GM19324 (cell line): ENCODE results near the gene ZIM2.

Experiments
- ATAC-seq: cut with Tn5 transposase; IDR thresholded peaks from one replicate; pipeline ENCODE4 v1.9.1; 2021; ENCODE audit warnings: mild to moderate bottlenecking, moderate library complexity; ENCODE audit not compliant: unreplicated experiment, low FRiP score

The ZIM2 gene

DNA sequence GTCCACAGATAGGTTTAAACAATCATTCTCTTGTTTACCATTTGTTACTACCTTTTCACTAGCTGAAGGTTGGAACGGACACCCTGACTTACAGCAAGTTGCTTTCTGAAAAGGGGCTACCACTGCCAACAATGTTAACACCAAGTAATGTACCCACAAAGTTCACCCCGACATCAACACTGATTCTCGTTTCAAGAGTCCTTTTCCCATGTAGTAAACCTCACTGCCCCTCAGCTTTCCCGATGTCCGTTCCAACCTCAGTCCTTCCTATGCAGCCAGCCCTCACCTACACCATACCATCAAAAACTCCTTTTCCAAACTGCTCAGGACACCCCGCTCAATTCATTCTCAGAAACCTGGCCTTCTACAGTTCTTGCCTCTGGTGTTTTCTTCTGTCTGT is 29.0 kb downstream of the ZIM2 start:
- ATAC-seq, result no peak

DNA sequence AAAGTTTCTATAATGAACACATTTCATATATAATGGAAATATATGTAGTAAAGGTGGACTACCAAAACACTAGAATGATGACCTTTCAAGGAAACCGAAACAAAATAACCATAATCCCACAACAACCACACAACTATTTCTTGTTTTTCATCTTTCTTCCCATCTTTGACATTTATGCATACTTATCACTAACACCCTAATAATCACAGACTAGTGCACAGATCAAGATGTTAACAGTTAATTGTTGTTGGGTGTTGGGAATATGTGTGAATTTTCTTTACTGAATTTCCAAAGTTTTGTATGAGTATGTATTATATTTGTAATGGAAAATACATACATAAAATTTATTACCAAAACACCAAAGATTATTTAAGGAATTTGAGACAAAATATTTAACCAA is 30.3 kb downstream of the ZIM2 start:
- no peak for ATAC-seq

DNA sequence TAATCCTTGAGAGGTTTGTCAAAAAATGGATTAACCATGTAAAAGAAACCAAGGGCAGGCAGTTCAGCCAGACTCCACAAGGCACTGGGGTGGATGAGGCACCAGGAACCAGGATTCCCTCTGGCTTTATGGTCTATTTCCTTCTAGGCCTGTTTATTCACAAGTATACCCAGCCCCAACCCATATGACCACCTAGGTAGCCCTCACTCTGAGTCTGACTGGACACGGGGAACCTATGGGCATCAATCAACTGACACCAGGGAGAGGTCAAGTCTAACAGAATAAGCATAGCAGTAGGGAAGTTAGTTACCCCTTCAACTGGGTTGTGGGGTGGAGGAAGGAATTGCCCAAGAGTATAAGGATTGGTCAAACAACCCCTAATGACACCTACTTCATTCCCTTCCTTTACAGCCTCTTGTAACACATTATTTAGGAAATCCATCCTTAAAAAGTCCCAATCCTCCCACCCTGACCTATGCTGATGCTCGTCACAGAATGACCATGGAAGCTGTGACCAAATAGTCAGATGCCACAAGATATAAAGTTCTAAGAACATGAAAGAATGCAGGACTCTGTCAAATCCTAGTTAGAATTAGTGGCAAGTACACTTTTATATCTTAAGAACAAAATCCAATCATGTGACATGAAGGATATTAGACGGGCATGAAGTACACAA is 31.7 kb downstream of the ZIM2 start:
- no peak for ATAC-seq

DNA sequence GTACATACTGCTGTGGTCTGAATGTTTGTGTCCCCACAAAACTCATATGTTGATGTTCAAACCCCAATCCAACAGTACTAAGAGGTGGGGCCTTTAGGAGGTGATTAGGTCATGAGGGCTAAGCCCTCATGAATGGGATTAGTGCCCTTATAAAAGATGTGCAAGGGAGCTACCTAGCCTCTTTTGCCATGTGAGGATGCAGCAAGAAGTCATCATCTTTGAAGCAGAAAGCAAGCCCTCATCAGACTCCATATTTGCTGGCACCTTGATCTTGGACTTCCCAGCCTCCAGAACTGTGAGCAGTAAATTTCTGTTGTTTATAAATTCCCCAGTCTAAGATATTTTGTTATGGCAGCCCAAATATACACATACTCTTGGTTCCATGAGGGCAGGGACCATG is 33.9 kb downstream of the ZIM2 start:
- ATAC-seq, result no peak

DNA sequence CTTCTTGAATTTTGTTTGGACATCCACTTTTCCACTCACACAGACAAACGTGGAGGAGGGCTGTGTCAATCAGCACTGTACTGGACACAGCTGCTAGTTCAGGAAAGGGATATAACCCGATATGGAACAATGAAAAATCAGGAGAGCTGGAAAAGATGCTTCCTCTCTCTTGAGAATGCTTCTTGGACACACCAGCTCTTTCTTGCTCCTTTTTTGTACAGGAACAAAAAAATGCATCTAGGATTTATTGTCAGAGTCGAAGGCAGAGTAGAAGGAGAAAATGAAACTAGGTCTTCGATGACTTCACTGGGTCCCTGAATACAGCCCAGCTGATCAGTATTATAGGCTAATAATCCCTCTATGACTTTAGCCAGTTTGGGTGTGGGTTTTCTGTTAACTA is 62.2 kb downstream of the ZIM2 start:
- ATAC-seq, result no peak

DNA sequence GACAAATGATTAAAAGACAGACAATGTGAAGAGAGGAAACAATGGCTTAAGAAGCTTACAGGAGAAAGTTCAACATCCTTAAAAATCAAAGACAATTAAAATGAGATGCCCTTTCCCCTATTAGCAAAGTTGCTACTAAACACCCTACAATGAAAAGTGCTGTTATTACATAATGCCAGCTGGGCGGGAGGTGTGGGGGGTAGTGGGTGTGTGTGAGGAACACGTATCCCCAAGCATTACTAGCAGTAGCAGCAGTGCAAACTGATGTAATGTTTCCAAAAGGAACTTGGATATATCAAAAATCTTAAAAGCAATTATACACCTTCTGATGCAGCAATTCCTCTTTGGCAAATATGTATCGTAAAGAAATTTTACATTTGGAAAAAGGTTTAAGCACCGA is 70.9 kb downstream of the ZIM2 start:
- no peak for ATAC-seq

DNA sequence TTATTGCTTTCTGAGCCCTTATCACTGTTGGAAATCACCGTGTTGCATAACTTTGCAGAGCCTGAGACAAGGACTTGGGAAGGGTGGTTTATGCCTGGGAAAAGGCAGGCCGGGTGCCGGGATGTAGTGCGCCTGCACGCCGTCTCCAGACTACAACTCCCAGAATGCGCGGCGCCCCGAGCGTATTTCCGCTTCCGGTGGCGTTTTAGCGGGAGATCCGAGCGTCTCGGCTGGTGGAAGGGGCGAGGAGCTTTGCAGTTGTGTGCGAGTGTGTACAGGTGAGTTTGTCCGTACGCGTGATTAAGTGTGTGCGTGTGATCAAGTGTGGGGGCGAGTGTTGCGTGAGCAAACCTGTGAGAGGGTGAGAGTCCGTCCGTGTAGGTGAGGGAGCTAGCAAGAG is 75.4 kb downstream of the ZIM2 start:
- ATAC-seq, result no peak

DNA sequence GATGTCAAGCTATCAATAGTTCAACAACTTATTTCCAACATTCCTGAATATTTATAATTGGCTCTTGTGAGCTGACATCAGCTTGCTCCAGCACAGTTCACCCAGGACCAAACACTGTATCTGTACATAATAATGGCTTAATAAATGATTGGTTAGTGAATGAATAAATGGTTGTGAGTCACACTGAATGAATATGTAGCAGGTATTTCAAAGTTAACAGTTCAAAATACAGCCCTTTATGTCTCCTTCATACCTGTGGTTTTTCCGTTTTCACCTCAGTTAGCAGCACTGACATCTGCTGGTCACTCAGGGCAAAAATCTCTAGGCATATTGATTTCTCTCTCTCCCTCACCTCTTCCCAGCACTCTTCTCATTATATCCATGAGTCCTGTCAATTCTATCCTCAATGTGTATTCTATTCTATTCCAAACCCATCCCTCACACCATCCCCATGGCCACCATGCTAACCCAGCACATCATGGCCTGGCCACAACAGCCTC is 76.3 kb downstream of the ZIM2 start:
- no peak for ATAC-seq

DNA sequence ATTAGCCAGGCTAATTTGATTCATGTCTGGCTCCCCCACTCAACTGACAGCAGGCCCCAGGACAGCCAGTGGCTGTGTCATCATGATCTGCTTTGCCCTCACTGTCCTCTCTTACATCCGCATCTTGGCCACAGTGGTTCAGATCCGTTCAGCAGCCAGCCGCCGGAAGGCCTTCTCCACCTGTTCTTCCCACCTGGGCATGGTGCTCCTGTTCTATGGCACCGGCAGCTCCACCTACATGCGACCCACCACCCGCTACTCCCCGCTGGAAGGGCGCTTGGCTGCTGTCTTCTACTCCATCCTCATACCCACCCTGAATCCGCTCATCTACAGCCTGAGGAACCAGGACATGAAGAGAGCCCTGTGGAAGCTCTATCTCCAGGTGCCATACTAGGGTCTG is 79.7 kb downstream of the ZIM2 start:
- no peak for ATAC-seq

DNA sequence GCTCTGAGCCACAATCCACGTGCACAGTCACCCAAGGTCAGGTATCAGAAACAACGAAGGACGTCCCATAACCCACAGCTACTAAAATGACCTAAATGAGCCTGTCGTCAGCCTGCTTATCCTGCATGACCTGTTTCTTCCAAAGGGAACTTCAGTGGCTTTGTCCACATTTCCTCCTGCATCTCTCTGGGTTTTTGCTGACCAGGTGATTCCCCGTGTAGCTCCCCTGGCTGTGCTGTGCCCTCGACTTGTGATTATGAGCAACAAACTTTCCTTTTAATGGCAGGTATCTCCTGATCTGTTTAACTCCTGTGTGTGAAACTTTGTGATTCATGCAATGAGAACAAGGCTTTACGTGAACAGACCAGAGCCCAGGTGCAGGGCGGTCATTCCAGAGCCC is 81.0 kb downstream of the ZIM2 start:
- ATAC-seq, result no peak

DNA sequence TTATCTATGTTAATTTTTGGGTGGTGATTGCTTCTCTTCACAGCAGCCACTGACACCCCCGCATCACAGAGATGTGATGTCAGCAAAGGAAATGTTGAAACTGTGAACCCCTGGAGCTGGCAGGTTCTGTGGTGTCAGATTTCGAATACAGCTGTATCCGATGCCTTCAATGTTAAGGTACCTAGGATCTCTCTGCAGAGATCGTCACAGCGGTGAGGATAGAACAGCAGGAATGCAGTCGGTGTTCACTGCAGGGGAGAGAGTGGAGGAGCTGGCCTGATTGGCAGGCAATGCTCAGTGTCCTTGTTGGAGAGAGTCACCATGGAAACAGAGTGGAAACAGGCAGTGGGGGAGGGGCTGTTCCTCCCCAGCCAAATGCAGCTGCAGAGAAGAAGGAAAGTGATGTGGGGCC is 89.4 kb downstream of the ZIM2 start:
- no peak for ATAC-seq

DNA sequence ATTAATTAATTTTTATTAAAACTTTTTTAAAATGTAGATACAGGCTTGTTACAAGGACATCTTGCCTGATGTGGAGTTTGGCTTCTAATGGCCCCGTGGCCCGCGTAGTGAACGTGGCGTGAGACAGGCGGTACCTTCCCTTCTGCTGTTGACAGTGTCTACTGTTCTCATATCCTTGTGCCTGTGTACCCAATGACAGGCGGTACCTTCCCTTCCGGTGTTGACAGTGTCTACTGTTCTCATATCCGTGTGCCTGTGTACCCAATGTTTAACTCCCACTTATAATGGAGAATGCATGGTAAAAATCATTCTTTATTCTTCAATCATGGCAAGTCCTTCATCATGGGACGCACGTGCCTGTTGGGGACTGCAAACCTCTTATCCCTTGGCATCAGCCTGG is 89.9 kb downstream of the ZIM2 start:
- no peak for ATAC-seq

DNA sequence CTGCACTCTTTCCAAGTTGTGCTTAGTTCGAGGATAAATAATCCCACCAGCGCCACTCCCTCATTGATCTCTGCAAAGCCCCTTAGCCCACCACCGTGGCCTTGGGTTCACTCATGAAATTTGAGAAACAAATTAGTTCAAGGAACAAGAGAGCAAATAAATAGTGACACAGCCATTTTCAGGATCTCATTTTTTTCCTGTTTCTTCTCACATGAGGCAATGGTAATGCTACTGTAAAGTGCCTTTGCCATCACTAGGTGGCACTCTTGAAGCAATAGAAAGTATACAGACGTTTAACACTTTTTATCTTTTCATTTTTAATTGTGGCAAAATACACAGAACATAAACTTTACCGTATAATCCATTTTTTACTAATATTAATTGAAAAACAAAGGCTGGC is 92.1 kb downstream of the ZIM2 start:
- no peak for ATAC-seq

DNA sequence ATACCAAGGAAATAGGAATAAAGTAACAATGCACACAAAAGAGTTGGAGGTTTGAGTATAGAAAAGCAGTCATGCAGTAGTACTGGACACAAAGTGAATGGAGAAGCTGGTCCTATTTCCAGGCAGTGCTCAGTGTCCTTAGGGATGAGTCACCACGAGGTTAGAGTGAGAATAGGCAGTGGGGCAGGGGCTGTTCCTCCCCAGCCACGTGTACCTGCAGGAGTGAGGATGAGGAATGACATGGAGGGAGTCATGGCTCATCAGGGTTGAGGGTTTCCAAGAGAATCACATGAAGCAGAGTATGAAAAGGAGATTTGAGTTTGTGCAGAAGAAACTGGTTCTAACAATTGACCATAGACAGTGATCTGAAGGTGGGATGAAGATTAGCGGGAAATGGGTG is 94.2 kb downstream of the ZIM2 start:
- no peak for ATAC-seq

DNA sequence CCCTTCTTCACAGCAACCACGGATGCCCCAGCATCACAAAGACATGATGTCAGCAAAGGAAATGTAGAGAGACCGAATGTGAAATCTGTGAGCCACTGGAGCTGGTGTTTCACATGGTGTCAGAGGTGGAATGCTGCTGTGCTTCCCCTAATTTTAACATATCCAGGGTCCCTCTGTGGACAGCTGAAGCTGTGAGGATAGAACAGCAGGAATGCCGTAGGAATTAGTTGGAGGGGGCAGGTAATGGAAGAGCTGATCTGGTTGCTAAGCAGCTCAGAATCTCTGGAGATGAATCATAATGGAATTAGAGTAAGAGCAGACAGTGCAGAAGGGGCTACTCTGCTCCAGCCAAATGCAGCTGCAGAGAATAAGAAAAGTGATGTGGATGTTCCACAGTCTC is 100.0 kb downstream of the ZIM2 start:
- ATAC-seq, result no peak

DNA sequence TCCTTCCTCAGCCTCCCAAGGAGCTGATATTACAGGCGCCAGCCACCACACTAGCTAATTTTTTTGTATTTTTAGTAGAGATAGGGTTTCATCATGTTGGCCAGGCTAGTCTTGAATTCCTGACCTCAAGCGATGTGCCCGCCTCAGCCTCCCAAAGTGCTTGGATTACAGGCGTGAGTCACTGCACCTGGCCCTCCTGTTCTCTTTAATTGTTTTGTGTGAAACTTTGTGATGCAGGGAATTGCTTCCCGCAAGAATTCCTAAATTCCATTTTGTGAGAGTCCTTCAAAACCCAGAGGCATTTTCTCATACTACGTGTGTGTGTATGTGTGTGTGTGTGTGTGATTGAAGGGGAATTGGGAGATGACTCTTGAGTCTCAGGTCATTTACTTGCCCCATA is 104.0 kb downstream of the ZIM2 start:
- ATAC-seq, result no peak

DNA sequence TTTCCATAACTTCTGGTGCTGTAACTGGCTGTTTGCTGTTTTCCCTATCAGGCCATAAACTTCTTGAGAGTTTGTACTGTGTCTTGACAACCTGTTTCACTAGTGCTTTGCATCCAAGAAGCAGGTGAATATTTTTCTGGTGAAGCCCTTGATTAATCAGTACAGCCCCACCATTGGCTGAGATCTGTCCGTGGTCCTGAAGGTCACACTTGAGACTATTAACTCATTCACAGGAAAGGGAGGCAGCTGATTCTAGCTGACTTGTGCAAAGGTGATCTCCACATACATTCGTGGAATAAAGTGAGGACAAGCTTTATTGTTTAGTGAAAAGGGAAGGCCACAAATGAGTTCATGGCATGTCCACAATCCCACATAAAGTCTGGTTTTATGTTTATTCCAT is 107.5 kb downstream of the ZIM2 start:
- no peak for ATAC-seq

DNA sequence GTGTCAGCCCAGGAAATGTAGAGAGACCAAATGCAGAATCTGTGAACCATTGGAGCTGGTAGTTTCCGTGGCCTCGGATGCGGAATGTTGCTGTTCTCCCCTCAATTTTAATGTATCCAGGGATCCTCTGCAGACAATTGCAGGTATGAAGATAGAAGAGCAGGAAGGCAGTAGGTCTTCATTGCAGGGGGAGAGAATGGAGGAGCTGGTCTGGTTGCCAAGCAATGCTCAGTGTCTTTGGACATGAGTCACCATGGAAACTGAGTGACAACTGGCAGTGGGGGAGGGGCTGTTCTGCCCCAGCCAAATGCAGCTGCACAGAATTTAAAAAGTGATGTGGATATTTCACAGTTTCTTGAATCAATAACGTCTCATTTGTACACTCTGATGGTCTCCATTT is 112.8 kb downstream of the ZIM2 start:
- no peak for ATAC-seq

DNA sequence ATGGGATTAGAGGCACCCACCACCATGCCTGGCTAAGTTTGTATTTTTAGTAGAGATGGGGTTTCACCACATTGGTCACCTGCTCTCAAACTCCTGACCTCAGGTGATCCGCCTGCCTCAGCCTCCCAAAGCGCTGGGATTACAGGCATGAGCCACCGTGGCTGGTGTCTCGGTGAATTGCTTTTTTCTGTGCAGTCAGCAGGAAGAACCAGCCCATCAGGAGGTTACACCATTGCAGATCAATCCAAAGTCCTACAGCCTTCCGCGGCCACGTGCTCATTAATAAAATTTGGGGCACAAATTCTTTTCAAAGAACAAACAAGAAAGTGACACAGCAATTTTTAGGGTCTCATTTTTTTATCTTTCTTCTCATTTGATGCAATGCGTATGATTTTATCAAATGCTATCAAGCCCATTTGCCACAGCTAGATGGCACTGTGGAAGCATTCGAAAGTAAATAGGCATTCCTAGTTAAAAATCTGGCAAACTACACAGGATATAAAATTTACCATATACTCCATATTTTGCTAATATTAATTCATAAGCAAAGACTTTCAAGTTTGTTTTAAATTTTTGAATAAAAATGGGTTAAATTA is 114.6 kb downstream of the ZIM2 start:
- no peak for ATAC-seq
